K562 (cell line): ENCODE measurements around the gene CCDC124. TPM values are rescaled to one million over a fixed set of nuclear protein-coding genes. Genes with fewer than 3 reads are reported as not detected.

Experiments used
- CHD1 ChIP-seq: fragments of 200-600 bp; sonication (generic); IDR thresholded peaks from one replicate; pipeline ENCODE4 v1.6.1; 2012; ENCODE audit warnings: mild to moderate bottlenecking, moderate library complexity, low read length, inconsistent platforms
- HMBOX1 ChIP-seq: sonication (generic); IDR thresholded peaks from 2 replicates; pipeline ENCODE4 v1.6.1; 2016
- MECOM ChIP-seq: fragments of 250-450 bp; sonication (Bioruptor Pico); IDR thresholded peaks from 2 replicates; pipeline ENCODE4 v1.8.0; 2022; ENCODE audit warnings: inconsistent platforms
- MYBL2 ChIP-seq, 2 experiments: fragments of 450-650 bp in 1 of 2; sonication (generic) in 1 of 2; formaldehyde crosslinking in 1 of 2; IDR thresholded peaks; 2 replicates each; pipeline versions ENCODE4 v1.6.1 to v1.8.1; 2017 to 2022; ENCODE audit warnings: borderline replicate concordance in 1 of 2, inconsistent platforms in 1 of 2, low read depth in 1 of 2, mild to moderate bottlenecking in 1 of 2, missing genetic modification reagents in 1 of 2, moderate library complexity in 1 of 2
- NFRKB ChIP-seq: fragments of 450-650 bp; IDR thresholded peaks from 2 replicates; pipeline ENCODE4 v1.6.1; 2016; ENCODE audit warnings: low read depth
- PHB2 ChIP-seq: fragments of 450-650 bp; IDR thresholded peaks from 2 replicates; pipeline ENCODE4 v1.6.1; 2017; ENCODE audit warnings: low read depth
- RBM22 ChIP-seq: fragments of 200-400 bp; formaldehyde crosslinking; IDR thresholded peaks from 2 replicates; pipeline ENCODE4 v1.6.1; 2018; ENCODE audit warnings: low read length, low read depth; ENCODE audit not compliant: poor library complexity, severe bottlenecking
- SAFB2 ChIP-seq: fragments of 200-400 bp; formaldehyde crosslinking; IDR thresholded peaks from 2 replicates; pipeline ENCODE4 v1.6.1; 2018; ENCODE audit warnings: borderline replicate concordance, low read length, low read depth, moderate library complexity; ENCODE audit not compliant: severe bottlenecking
- SMARCB1 ChIP-seq: IDR thresholded peaks from 2 replicates; pipeline ENCODE4 v1.6.1; 2011; ENCODE audit warnings: improper control_type of control experiment, low read depth; ENCODE audit not compliant: insufficient read length
- TARDBP ChIP-seq: fragments of 450-650 bp; IDR thresholded peaks from 2 replicates; pipeline ENCODE4 v1.6.1; 2016
- ZFP30 ChIP-seq: fragments of 250-450 bp; sonication (Bioruptor Pico); IDR thresholded peaks from 2 replicates; pipeline ENCODE4 v1.8.0; 2022; ENCODE audit warnings: moderate library complexity, mild to moderate bottlenecking, inconsistent platforms, borderline replicate concordance
- polyA plus RNA-seq, 8 experiments: library from polyadenylated mRNA; depleted of rRNA in 4 of 8; stranded (reverse) in 5 of 8; unstranded in 3 of 8; fragments of >200 nt; fragmentation: Nextera tagmentation in 2 of 8; fragmentation: Illumina TruSeq in 1 of 8; extraction: Ambion mirVana in 2 of 8; extraction: Trizol in 1 of 8; gene quantifications; 2 replicates each; pipeline versions ENCODE4 v1.2.1 to v1.2.3, GENCODE V29; 2011 to 2014; ENCODE audit warnings: inconsistent platforms in 1 of 8, missing spikeins in 1 of 8
- total RNA-seq, 7 experiments: library from RNA; depleted of rRNA in 6 of 7; stranded (reverse); fragments of >200 nt in 6 of 7; fragmentation: Illumina TruSeq in 2 of 7; extraction: Trizol in 2 of 7; gene quantifications; 2 replicates each; pipeline versions ENCODE4 v1.2.1 to v1.2.3, GENCODE V29; 2011 to 2021; ENCODE audit warnings: low replicate concordance in 1 of 7
- TF ChIP-seq, protein P1 (sequence below): fragments of 450-650 bp; IDR thresholded peaks from one replicate; pipeline ENCODE4 v1.6.1; 2018; ENCODE audit warnings: mild to moderate bottlenecking, moderate library complexity; ENCODE audit not compliant: partially characterized antibody
- TF ChIP-seq, protein P2 (sequence below): fragments of 250-450 bp; sonication (Bioruptor Pico); IDR thresholded peaks from 2 replicates; pipeline ENCODE4 v1.8.0; 2021; ENCODE audit warnings: mild to moderate bottlenecking, moderate library complexity
- TF ChIP-seq, protein P3 (sequence below): fragments of 150-350 bp; conservative IDR thresholded peaks from 2 replicates; pipeline ENCODE4 v1.6.1; 2014; ENCODE audit warnings: low read length
- TF ChIP-seq, protein P4 (sequence below): sonication (generic); formaldehyde crosslinking; IDR thresholded peaks from 2 replicates; pipeline ENCODE4 v1.8.1; 2022; ENCODE audit warnings: missing genetic modification reagents
- TF ChIP-seq, protein P5 (sequence below): fragments of 450-650 bp; IDR thresholded peaks from 2 replicates; pipeline ENCODE4 v1.6.1; 2016; ENCODE audit warnings: mild to moderate bottlenecking

Gene CCDC124
- total and polyA plus RNA-seq, 9 of the 15 experiments (the other 6 are each of a cell fraction or from before 2014, with no cell fraction given): 5.8 to 234 (median 40.1) TPM

- TF ChIP-seq HMBOX1 (no peak), PHB2 (no peak), SMARCB1 (no peak), MECOM (CRISPR knock-in tag) (peak; percentile 80; the same call in 1 of the 2 replicates), ZFP30 (CRISPR knock-in tag) (no peak), TARDBP (peak; percentile 89), SAFB2 (no peak), RBM22 (no peak), MYBL2 (IDR thresholded peaks at IDR 0.05; ENCODE audit: low read depth) (peak; percentile 94), MYBL2 (CRISPR knock-in tag; IDR thresholded peaks at IDR 0.05; ENCODE audit: borderline replicate concordance) (no peak), NFRKB (peak; percentile 76; the same call in 1 of the 2 replicates), CHD1 (no peak)
- TF ChIP-seq, protein P1, sequence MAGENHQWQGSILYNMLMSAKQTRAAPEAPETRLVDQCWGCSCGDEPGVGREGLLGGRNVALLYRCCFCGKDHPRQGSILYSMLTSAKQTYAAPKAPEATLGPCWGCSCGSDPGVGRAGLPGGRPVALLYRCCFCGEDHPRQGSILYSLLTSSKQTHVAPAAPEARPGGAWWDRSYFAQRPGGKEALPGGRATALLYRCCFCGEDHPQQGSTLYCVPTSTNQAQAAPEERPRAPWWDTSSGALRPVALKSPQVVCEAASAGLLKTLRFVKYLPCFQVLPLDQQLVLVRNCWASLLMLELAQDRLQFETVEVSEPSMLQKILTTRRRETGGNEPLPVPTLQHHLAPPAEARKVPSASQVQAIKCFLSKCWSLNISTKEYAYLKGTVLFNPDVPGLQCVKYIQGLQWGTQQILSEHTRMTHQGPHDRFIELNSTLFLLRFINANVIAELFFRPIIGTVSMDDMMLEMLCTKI: no peak
- TF ChIP-seq, protein P2, sequence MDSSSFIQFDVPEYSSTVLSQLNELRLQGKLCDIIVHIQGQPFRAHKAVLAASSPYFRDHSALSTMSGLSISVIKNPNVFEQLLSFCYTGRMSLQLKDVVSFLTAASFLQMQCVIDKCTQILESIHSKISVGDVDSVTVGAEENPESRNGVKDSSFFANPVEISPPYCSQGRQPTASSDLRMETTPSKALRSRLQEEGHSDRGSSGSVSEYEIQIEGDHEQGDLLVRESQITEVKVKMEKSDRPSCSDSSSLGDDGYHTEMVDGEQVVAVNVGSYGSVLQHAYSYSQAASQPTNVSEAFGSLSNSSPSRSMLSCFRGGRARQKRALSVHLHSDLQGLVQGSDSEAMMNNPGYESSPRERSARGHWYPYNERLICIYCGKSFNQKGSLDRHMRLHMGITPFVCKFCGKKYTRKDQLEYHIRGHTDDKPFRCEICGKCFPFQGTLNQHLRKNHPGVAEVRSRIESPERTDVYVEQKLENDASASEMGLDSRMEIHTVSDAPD: no peak
- TF ChIP-seq, protein P3, sequence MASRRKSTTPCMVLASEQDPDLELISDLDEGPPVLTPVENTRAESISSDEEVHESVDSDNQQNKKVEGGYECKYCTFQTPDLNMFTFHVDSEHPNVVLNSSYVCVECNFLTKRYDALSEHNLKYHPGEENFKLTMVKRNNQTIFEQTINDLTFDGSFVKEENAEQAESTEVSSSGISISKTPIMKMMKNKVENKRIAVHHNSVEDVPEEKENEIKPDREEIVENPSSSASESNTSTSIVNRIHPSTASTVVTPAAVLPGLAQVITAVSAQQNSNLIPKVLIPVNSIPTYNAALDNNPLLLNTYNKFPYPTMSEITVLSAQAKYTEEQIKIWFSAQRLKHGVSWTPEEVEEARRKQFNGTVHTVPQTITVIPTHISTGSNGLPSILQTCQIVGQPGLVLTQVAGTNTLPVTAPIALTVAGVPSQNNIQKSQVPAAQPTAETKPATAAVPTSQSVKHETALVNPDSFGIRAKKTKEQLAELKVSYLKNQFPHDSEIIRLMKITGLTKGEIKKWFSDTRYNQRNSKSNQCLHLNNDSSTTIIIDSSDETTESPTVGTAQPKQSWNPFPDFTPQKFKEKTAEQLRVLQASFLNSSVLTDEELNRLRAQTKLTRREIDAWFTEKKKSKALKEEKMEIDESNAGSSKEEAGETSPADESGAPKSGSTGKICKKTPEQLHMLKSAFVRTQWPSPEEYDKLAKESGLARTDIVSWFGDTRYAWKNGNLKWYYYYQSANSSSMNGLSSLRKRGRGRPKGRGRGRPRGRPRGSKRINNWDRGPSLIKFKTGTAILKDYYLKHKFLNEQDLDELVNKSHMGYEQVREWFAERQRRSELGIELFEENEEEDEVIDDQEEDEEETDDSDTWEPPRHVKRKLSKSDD: peak; percentile 77
- TF ChIP-seq, protein P4, sequence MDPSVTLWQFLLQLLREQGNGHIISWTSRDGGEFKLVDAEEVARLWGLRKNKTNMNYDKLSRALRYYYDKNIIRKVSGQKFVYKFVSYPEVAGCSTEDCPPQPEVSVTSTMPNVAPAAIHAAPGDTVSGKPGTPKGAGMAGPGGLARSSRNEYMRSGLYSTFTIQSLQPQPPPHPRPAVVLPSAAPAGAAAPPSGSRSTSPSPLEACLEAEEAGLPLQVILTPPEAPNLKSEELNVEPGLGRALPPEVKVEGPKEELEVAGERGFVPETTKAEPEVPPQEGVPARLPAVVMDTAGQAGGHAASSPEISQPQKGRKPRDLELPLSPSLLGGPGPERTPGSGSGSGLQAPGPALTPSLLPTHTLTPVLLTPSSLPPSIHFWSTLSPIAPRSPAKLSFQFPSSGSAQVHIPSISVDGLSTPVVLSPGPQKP: no peak
- TF ChIP-seq, protein P5, sequence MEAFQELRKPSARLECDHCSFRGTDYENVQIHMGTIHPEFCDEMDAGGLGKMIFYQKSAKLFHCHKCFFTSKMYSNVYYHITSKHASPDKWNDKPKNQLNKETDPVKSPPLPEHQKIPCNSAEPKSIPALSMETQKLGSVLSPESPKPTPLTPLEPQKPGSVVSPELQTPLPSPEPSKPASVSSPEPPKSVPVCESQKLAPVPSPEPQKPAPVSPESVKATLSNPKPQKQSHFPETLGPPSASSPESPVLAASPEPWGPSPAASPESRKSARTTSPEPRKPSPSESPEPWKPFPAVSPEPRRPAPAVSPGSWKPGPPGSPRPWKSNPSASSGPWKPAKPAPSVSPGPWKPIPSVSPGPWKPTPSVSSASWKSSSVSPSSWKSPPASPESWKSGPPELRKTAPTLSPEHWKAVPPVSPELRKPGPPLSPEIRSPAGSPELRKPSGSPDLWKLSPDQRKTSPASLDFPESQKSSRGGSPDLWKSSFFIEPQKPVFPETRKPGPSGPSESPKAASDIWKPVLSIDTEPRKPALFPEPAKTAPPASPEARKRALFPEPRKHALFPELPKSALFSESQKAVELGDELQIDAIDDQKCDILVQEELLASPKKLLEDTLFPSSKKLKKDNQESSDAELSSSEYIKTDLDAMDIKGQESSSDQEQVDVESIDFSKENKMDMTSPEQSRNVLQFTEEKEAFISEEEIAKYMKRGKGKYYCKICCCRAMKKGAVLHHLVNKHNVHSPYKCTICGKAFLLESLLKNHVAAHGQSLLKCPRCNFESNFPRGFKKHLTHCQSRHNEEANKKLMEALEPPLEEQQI: 0 out of 2 replicates have a peak, but pooled peaks have one; percentile 18
Observed at GRCh38 chr19:17932485-17933338, at the start of gene CCDC124 (continued).
